ENCODE data around the gene FOXK1. TPM values are rescaled to one million over a fixed set of nuclear protein-coding genes. Genes with fewer than 3 reads are reported as not detected.

FOXK1 gene
- total and polyA plus RNA-seq, 9 of the 15 experiments (the other 6 are each of a cell fraction or from before 2014, with no cell fraction given): 0.32 to 45.5 (median 8.1) TPM

GRCh38 chr7:4818000-4818794 lies 136.1 kb downstream of the FOXK1 start:
- DNase-seq (ENCODE audit: extremely low read depth in 1 of 4, low spot score in 3 of 4): no peak
- ATAC-seq: no peak
- Histone ChIP-seq H2AFZ (ENCODE audit: low read depth, low read length) (no peak overlapping the region), H3K9me3 (replicated peaks; ENCODE audit: control insufficient read depth, insufficient read depth, low read depth, low read length) (no peaks in the 10 kb centered on the region), H3K36me3 (ENCODE audit: control insufficient read depth, insufficient read depth, low read length) (no peaks in the 10 kb centered on the region), H3K4me1 (replicated peaks in 1 of 2; ENCODE audit: control insufficient read depth in 2 of 2, insufficient read depth in 2 of 2, low read length in 2 of 2) (peaks cover 0 to 56% of the 10 kb centered on the region in 2 experiments; a peak in 2 of 5 replicates), H3K27me3 (ENCODE audit: control insufficient read depth in 2 of 2, insufficient read depth in 2 of 2, low read length in 2 of 2) (peaks cover 0 to 9% of the 10 kb centered on the region in 2 experiments; a peak in 1 of 5 replicates), H3K9me1 (ENCODE audit: control insufficient read depth, insufficient read depth, low read length) (no peaks in the 10 kb centered on the region), H3K27ac (ENCODE audit: extremely low read depth, low read depth, low read length) (no peak overlapping the region), H3K79me2 (ENCODE audit: control insufficient read depth, insufficient read depth, low read length) (no peaks in the 10 kb centered on the region), H4K20me1 (replicated peaks; ENCODE audit: control insufficient read depth, insufficient read depth, low read length) (no peaks in the 10 kb centered on the region), H3K4me2 (ENCODE audit: insufficient read depth, low read length) (no peak overlapping the region), H3K4me3 (no peak overlapping the region), H3K9ac (ENCODE audit: insufficient read depth in 1 of 2, low read depth in 2 of 2, low read length in 2 of 2) (no peak overlapping the region; a peak in 1 of 4 replicates)
- CTCF ChIA-PET (ENCODE audit: low intra/inter-chr PET ratio): interaction anchor here (0.6 kb wide), 1 partner anchor 267 kb away, joined by 4 read pairs; no protein-coding TSS in a partner anchor
- TF ChIP-seq MEF2A (IDR thresholded peaks at IDR 0.05; ENCODE audit: control insufficient read depth, low read depth, low read length) (no peak), GTF2F1 (IDR thresholded peaks at IDR 0.05; ENCODE audit: low read depth, low read length) (no peak), NFRKB (IDR thresholded peaks at IDR 0.05; ENCODE audit: low read depth) (no peak), EGR1 (conservative IDR thresholded peaks at IDR 0.05) (0 out of 2 replicates have a peak, but pooled peaks have one; percentile 16), SOX6 (IDR thresholded peaks at IDR 0.05) (no peak), KLF1 (tag; IDR thresholded peaks at IDR 0.05) (no peak), POLR2G (IDR thresholded peaks at IDR 0.05; ENCODE audit: low read depth, low read length) (0 out of 2 replicates have a peak, but pooled peaks have one; percentile 17), MAX (CRISPR knock-in tag; IDR thresholded peaks at IDR 0.05) (no peak)
- in situ Hi-C loops (cut with MboI): no loop called here
- no TSS peak for BruUV-seq (replicated peaks)
- 58% methylated on average over 16 of the region's 32 CpGs for WGBS (ENCODE audit: insufficient coverage, low coverage, missing lambda C conversion rate)
- intact Hi-C loops (cut with micrococcal nuclease): no loop called here
- FAIRE-seq: no peak
- POLR2A ChIA-PET: interaction anchor here (0.7 kb wide), 1 partner anchor 972 kb away, joined by 3 read pairs; no protein-coding TSS in a partner anchor

All from K562 (cell line).